GM18870 (cell line): Measurements from ENCODE around the gene RETREG1.
"Not testable (repeated sequence)": the region's sequence is repeated elsewhere in the genome, so short reads cannot be mapped to it uniquely, and the experiment has no call there.

Experiments
- ATAC-seq: cut with Tn5 transposase; IDR thresholded peaks from one replicate; pipeline ENCODE4 v1.9.1; 2021; ENCODE audit warnings: moderate library complexity; ENCODE audit not compliant: unreplicated experiment

RETREG1 gene, protein sequence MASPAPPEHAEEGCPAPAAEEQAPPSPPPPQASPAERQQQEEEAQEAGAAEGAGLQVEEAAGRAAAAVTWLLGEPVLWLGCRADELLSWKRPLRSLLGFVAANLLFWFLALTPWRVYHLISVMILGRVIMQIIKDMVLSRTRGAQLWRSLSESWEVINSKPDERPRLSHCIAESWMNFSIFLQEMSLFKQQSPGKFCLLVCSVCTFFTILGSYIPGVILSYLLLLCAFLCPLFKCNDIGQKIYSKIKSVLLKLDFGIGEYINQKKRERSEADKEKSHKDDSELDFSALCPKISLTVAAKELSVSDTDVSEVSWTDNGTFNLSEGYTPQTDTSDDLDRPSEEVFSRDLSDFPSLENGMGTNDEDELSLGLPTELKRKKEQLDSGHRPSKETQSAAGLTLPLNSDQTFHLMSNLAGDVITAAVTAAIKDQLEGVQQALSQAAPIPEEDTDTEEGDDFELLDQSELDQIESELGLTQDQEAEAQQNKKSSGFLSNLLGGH

DNA sequence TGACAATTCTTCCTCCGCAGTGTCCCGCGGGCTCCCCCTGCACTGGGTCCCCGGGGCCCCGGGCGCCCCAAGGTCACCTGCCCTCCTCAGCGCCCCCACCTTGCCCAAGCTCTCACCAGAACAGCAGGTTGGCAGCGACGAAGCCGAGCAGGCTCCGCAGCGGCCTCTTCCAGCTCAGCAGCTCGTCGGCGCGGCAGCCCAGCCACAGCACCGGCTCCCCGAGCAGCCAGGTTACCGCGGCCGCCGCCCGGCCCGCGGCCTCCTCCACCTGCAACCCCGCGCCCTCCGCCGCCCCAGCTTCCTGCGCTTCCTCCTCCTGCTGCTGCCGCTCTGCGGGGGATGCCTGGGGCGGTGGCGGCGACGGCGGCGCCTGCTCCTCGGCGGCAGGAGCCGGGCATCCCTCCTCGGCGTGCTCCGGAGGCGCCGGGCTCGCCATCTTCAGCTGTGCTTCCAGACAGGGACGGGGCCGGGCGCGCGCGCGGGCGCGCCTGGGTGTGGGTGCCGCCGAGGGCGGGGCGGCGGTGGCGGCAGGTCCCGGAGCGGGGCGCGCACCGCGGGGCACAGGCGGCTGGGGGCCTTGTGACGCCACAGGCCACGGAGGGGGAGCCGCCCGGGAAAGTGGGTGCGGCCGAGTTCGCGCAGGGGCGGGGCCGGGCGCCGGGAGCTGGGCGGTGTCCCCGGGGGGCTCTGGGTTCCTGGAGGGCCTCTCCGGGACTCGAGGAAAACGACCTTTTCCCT lies at the start of gene RETREG1:
Gene RETREG1, minus strand, starts transcription at position 462 of the 738 bp plus-strand sequence. Its CDS starts 26 bp downstream, at position 436.
- no peak for ATAC-seq

DNA sequence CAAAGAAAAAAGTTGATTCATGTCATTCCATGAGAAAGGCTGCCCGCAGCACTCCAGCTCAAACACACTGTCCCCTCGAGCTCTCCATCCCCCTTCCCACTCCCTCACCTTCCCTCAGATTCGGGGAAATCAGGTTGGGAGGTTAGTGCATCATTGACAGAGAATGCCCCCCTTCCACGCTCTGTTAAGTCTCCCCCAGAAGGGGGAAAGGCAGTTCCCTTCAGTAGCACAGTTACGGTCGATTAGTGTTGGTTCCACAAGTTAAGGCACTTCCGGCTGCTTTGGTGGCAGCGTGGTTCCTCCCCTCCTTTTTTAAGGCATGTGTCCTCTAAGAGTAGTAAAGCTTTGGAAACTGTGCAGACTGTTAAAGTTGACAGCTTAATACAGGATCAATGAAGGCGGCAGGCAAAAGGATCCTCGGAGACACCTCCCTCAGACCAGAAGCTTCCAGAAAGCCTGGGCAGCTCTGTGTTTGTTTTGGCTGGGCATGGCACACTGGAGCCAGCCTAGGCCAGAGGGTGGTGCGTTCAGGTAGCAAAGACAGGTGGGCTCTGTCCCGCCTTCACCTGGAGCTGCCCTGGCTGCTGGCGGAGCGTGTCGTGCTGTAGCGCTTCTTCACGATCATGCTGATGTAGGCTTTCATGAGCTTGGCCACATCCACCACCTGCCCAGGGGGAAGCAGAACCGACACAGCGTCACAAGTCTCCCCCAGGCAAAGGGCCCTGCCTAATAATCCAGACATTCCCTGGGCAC lies 49.5 kb upstream of the RETREG1 start:
- ATAC-seq, result no peak

DNA sequence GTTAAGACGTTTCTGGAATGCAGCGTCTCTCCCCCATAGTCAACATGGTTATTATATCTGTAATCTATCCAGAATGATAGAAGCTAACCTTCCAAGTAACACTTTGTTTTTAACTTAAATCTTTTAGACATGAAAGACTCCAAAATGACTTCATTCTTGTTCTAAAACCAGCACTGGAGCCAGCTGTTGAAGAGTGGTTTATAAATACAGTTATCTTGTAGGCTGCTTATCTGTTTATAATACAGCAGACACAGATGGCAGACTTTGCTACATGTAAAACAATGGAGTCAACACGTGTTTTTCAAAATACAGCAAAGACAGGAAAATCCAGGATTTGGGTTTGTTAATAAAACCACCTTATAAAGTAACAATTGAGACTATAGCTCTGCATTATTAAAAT lies 48.8 kb upstream of the RETREG1 start:
- ATAC-seq, result no peak

- no peak for ATAC-seq
Measured at GRCh38 chr5:16664368-16664767, 47.6 kb upstream of the RETREG1 start.

- no peak for ATAC-seq
Measured at GRCh38 chr5:16663840-16664239, 47.0 kb upstream of the RETREG1 start.

- no peak for ATAC-seq
Measured at GRCh38 chr5:16661713-16662112, 44.9 kb upstream of the RETREG1 start.

DNA sequence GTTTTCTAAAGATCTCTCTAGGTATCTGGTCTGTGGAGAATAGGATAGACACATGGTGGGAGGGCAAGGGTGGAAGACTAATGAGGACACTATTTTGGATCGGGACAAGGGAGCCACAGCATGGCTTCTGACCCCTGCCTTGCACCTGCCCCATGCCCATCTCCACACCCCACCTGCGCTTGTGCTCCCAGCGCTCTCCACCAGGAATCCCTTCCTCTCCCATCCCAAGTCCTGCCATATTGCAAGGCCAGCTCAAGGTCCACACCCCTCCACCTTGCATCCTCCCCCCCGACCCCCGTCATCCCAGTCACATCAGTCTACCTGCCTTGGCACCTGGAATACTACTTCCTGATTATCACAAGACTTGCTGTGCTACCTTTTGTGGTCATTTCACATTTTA lies 44.2 kb upstream of the RETREG1 start:
- ATAC-seq, result no peak

- no peak for ATAC-seq
Measured at GRCh38 chr5:16659536-16659935, 42.7 kb upstream of the RETREG1 start.

DNA sequence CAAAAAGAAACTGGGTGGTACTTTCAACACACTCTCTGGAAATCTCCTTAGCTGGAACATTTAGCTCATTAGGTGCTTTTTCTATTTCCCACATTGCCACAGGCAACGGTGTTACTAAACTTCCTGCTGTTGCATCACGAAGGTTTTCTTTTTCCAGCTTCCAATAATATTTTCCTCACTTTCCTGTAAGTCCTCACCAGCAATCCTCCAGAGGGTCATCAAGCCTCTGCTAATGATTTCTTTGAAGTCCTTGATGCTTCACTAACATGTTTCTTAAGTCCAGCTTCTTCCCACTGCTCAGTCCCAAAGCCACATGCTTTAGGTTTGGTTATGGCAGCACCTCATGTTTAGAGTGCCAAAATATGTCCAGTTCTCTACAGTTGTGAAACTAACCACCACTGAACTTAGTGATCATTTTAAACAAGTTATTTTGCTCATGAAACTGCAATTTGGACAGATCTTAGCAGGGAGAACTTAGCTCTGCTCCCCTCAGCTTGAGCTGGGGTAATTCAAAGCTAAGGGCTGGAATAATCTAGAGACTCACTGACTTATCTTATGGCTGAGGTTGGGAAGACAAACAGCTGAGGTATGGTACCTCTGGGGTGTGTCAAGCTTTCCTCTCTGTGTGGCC lies 39.9 kb upstream of the RETREG1 start:
- ATAC-seq, result no peak

- no peak for ATAC-seq
Measured at GRCh38 chr5:16654647-16655334, 38.0 kb upstream of the RETREG1 start.

- ATAC-seq, result not testable (repeated sequence)
Measured at GRCh38 chr5:16648739-16649138, 31.9 kb upstream of the RETREG1 start.

- no peak for ATAC-seq
Measured at GRCh38 chr5:16644301-16644889, 27.6 kb upstream of the RETREG1 start.

GRCh38 chr5:16642867-16643266 lies 26.1 kb upstream of the RETREG1 start:
- no peak for ATAC-seq

GRCh38 chr5:16639206-16639605 lies 22.4 kb upstream of the RETREG1 start:
- ATAC-seq, result no peak

DNA sequence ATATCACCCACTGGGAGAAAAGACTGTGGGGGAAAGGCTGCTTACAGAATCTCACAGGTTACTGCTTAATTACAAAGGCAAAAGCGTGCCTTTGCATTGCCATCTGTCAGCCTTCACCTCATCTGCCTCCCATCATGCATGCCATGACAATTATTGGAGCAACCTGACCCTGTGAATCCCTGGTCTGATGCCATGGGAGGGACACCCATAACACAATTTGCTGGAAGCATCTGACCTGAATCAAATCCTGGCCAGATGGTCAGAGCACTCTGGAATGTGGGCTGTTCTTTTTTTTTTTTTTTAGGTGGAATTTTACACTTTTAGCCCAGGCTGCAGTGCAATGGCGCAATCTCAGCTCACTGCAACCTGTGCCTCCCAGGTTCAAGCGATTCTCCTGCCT lies 11.6 kb upstream of the RETREG1 start:
- no peak for ATAC-seq

DNA sequence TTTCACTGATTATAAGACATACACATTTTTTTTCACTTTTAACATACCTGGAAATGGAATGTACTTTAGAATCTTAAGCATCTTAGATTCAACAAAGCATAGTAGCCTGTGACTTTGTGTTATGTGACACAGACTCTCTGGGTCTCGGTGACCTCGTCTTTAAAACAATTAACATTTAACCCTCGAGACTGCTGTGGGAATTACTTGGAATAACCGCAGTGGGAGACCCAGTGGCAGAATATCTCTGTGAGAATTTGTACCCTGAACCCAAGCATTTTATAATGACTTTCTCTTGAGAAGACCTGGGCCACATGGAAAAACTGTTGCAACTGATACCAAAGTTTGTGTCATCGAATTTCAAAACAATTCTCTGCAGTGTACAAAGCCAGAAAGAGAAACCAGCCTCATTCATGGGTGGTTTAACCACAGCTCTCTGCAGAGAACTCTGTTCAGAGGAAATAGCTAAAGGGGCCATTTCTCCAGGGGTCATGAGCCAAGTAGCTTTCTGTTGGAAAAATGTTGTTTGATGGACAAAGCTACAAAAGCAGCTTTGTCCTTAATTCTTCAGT lies 10.0 kb upstream of the RETREG1 start:
- ATAC-seq, result no peak

GRCh38 chr5:16625096-16625495 lies 8.3 kb upstream of the RETREG1 start:
- ATAC-seq, result no peak

DNA sequence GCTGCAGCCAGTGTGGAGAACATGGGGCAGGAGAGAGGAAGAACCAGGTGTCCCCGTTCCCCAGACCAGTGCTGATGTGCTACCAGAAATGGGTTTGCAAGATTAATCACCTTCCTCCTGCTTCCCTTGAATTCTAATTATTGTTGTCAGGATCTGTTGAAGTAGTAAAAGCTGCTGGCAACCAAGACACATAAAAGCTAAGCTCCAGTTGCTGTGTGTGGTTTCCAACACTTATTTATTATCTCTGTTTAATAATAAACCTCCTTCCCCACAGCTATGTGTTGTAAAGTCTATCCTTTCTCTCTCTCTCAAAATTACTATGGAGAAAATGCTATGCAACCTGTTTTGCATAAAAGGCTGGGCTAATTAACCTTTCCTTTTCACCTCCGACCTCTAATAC lies 2.3 kb upstream of the RETREG1 start:
- peak; percentile 43 for ATAC-seq

- ATAC-seq, result no peak
Measured at GRCh38 chr5:16618138-16618897, 1.5 kb upstream of the RETREG1 start.
